ENCODE data around the gene BAMBI.

Gene BAMBI

DNA sequence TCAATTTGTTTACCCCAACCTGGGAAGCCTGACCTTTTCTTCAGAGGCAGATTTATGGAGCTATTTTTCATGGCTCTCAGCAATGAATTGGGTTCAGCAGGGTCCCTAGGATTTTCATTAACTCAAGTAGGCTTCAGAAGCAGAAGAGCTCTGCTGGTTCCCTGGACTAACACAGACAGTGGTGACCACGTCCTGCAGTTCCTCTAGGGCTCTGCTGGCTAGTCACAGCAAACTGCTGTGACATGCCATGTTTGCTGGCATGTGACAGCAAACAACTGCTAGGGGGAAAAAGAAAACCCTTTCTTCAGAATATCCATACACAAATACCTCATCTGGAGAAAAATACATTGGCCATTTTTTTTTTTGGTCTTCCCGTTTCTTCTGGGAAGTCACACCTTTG is 13.2 kb downstream of the BAMBI start:
- no peak for DNase-seq (ENCODE audit: low read depth)
- H3K4me3 ChIP-seq (ENCODE audit: low read depth, low read length), result no peak overlapping the region

DNA sequence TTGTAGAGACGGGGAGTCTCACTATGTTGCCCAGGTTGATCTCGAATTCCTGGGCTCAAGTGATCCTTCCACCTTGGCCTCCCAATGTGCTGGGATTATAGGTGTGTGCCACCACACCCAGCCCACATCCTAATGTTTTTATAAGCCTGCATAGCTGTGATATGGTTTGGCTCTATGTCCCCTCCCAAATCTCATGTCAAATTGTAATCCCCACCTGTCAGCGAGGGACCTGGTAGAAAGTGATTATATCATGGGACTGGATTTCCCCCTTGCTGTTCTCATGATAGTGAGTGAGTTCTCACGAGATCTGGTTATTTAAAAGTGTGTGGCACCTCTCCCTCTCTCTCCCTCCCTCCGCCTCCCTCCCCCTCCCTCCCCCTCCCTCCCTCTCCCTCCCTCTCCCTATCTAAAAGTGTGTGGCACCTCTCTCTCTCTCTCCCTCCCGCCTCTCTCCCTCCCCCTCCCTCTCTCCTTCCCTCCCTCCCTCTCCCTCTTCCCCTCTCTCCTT is 13.9 kb downstream of the BAMBI start:
- no peak for DNase-seq (ENCODE audit: low read depth)
- H3K4me3 ChIP-seq (ENCODE audit: low read depth, low read length), result no peak overlapping the region
- TF ChIP-seq, protein P1, sequence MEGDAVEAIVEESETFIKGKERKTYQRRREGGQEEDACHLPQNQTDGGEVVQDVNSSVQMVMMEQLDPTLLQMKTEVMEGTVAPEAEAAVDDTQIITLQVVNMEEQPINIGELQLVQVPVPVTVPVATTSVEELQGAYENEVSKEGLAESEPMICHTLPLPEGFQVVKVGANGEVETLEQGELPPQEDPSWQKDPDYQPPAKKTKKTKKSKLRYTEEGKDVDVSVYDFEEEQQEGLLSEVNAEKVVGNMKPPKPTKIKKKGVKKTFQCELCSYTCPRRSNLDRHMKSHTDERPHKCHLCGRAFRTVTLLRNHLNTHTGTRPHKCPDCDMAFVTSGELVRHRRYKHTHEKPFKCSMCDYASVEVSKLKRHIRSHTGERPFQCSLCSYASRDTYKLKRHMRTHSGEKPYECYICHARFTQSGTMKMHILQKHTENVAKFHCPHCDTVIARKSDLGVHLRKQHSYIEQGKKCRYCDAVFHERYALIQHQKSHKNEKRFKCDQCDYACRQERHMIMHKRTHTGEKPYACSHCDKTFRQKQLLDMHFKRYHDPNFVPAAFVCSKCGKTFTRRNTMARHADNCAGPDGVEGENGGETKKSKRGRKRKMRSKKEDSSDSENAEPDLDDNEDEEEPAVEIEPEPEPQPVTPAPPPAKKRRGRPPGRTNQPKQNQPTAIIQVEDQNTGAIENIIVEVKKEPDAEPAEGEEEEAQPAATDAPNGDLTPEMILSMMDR (IDR thresholded peaks at IDR 0.05; ENCODE audit: low read depth, low read length, missing control alignments), result no peak

More for the DNA sequence above, 13.2 kb downstream of the BAMBI start:
- TF ChIP-seq, protein P1 (IDR thresholded peaks at IDR 0.05; ENCODE audit: low read depth, low read length, missing control alignments), result no peak

DNA sequence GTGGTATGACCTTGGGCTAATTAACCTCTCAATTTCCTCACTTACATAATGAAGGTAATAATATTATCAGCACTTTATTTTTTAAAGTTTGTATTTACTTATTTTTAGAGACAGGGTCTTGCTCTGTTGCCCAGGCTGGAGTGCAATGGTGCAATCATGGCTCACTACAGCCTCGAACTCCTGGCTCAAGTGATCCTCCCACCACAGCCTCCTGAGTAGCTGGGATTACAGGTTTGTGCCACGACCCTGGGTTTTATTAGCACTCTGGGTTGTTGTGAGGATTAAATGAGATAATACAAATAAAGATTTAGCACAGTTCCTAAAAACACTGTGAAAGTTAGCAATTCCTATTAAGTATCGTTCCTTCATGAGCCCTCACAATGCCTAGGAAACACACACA is 14.7 kb downstream of the BAMBI start:
- TF ChIP-seq, protein P1 (IDR thresholded peaks at IDR 0.05; ENCODE audit: low read depth, low read length, missing control alignments), result no peak
- H3K4me3 ChIP-seq (ENCODE audit: low read depth, low read length), result no peak overlapping the region
- DNase-seq (ENCODE audit: low read depth), result no peak

DNA sequence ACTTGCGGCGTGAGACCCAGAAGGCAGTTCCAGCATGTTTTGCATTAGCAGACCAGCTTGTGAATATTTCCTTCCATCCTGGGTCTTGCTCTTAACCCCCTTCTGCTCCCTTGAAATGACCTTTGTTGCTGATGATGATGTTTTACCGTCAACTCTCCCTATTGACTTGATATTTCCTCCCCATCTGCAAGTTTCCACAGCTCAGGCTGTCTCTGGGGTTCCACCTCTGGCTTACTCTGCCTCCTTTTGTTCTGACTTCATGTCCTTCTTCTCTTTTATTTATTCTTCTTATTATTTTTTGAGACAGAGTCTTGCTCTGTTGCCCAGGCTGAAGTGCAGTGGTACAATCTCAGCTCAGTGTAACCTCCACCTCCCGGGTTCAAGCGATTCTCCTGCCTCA is 17.2 kb downstream of the BAMBI start:
- TF ChIP-seq, protein P1 (IDR thresholded peaks at IDR 0.05; ENCODE audit: low read depth, low read length, missing control alignments), result no peak
- H3K4me3 ChIP-seq (ENCODE audit: low read depth, low read length), result no peak overlapping the region
- no peak for DNase-seq (ENCODE audit: low read depth)

DNA sequence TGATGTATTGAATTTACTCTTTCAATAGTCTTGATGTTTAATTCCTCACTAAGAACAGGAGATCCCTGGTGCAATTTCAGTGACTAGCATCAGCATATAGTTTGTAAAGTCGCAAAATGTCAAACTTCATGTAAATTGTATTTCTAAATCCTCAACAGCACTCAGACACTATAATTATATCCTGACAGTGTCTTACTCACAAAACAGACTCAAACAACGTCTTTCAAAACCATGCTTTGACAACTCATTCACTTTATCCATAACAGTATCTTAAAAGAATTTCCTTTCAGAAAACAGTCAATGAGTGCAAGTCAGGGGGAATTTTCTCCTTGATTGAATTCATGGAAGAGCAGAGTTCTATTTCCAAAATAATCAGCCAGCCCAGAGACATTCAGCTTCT is 20.8 kb downstream of the BAMBI start:
- TF ChIP-seq, protein P1 (IDR thresholded peaks at IDR 0.05; ENCODE audit: low read depth, low read length, missing control alignments), result no peak
- DNase-seq (ENCODE audit: low read depth), result no peak
- H3K4me3 ChIP-seq (ENCODE audit: low read depth, low read length), result no peak overlapping the region

DNA sequence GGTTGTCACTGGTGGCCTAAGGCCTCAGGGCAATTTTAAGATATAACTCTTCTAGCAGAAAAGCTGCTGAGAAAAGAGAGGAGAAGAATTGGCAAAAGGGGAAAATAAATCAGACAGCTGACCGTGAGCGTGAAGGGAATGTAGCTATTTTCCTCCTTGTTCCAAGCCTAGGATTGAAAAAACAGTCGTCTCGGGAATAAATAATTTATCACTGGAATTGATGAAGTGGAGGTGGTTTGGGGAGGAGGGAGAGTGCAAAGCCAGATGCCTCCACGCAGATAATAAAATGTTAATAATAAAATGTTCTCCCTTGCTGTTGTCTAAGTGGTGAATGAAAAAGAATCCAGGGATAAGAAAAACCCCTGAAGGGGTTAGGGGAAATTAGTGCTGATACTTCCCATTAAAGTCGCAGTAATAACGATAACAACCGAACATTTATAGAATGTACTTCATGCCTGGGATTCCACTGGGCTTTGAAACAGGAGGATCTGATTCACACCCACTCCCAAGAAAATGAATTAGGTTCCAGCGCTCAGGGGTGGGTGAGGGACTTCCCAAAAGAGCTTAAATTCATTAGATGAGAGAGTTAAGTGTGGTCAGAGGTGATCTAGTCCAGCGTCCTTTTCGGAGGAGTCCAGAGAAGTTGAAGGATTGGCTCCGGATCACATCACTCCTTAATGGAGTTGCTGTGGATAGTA is 27.3 kb downstream of the BAMBI start:
- no peak overlapping the region for H3K4me3 ChIP-seq (ENCODE audit: low read depth, low read length)
- DNase-seq (ENCODE audit: low read depth), result no peak
- TF ChIP-seq, protein P1 (IDR thresholded peaks at IDR 0.05; ENCODE audit: low read depth, low read length, missing control alignments), result no peak

DNA sequence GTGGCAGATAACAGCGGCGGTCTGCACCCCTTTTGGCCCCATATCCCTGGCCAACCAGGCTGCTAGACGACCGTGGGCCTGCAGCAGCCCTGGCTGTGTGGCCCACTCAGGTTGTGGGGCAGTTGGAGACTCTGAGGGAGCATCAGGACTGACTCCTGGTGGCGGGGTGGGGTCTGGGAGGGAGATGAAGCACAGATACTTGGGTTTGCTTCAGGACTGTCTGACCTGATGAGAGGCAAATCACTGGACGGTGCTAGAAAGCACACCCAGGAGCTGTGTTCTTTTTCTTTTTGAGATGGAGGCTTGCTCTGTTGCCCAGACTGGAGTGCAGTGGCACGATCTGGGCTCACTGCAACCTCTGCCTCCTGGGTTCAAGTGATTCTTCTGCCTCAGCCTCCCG is 28.2 kb downstream of the BAMBI start:
- TF ChIP-seq, protein P1 (IDR thresholded peaks at IDR 0.05; ENCODE audit: low read depth, low read length, missing control alignments), result no peak
- no peak for DNase-seq (ENCODE audit: low read depth)
- H3K4me3 ChIP-seq (ENCODE audit: low read depth, low read length), result no peak overlapping the region
